Cerebellar nuclear complex (tissue), 1 donor: ENCODE results near the gene TH.
"Not testable (repeated sequence)": the region's sequence is repeated elsewhere in the genome, so short reads cannot be mapped to it uniquely, and the experiment has no call there.

Source experiments
- DNase-seq, 2 experiments: peaks; one replicate each; lab custom pipeline; 2025; lab: John Stamatoyannopoulos, UW

TH gene

DNA sequence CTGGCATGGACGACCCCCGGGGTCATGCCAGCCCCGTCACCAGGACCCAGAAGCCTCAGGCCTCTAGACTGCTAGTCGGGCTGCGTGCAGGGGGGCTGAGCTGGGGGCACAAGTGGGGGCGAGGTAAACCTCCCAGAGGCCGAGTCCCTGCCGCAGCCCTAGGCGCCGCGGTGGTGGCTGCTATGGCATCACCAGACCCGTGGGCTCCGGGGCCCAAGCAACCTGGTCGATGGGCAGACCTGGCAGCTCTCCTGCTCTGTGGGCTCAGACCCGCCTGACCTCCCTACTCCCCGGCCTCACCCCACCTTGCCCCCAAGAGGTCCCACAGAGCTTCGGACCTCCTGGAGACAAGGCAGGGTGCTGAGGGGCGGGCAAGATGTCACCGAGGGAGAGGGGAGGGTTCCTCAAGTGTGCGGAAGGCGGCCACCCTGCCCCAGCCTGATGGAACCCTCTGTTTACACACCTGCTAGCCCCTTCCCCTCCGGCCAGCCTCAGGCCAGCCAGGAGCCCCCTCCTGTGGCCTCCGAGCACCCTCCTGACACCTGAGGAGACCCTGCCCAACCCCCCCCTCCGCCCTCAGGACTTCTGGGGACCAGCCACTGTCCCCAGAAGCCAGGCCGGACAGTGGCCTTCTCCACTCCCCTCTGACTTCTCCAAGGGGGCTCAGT lies 41.8 kb downstream of the TH start:
- DNase-seq, result no peak

DNA sequence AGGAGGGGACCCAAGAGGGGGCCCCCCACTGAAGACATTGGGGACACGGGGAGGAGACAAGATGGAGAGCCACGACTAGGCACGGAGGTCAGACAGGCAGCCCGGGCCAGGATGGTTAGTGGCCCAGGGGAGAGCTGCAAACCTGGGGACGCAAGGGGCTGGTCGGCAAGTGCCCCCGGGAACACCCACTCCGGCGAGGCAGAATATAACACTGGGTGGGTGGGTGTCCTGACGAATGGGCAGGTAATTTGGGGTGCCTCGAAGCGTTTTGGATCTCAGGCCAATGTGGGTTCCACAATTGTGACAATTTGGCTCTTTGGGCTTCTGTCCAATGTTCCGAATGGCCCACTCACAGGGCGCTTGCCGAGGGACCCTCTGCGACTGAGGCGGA lies 42.3 kb downstream of the TH start:
- DNase-seq, result no peak

DNA sequence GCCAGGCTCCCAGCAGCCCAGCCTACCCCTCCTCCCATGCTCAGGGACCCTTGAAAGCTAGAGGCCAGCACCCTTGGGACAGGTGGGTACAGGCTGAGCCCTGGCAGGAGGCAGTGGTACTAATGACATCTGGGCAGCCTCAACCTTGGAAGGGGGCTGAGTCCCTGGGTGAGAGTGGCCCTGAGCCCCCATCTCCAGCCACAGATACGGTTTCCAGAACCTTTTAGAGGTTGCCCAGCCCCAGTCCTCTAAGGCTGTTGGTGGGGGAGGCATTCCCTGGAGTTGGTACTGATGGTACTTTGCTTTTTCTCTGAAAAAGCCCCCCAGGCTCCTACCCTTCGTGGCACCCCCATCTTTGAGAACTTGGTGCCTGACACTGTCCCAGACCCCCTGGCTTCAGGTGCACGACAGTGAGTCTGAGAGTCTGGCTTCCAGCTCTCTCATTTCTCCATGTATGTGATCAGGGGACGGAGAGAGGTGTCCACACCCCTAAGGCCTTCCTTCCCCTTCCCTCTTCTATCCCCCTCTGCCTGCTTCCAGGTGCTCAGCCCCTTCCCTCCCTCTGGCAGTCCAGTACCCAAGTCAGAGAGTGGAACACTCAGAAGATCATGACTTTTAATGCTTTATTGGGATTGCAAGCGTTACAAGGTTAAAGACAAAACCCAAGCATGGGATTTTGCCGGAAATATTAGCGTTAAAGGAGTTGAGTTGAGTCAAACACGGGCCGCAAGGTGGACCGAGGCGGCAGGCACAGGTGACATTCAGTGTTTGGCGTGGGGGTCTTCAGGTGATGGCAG lies 42.9 kb downstream of the TH start:
- DNase-seq, result no peak

DNA sequence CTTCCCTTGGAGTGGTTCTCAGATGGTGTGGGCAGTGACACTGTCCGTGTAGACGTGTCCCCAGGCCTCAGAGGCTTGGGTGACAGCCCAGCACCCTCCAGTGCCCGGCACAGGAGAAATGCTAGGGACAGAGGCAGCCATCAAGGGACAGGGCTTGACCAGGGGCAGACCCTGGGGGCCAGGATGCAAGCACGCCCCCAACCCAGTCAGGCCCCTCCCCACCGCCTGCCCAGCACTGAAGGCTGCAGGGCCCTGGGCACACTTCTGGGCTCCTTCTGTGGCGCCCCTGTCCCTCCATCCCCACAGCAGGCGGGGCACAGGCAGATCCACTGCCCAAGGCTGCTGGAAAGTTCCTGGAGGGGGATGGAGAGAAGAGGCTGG lies 43.5 kb downstream of the TH start:
- no peak for DNase-seq

DNA sequence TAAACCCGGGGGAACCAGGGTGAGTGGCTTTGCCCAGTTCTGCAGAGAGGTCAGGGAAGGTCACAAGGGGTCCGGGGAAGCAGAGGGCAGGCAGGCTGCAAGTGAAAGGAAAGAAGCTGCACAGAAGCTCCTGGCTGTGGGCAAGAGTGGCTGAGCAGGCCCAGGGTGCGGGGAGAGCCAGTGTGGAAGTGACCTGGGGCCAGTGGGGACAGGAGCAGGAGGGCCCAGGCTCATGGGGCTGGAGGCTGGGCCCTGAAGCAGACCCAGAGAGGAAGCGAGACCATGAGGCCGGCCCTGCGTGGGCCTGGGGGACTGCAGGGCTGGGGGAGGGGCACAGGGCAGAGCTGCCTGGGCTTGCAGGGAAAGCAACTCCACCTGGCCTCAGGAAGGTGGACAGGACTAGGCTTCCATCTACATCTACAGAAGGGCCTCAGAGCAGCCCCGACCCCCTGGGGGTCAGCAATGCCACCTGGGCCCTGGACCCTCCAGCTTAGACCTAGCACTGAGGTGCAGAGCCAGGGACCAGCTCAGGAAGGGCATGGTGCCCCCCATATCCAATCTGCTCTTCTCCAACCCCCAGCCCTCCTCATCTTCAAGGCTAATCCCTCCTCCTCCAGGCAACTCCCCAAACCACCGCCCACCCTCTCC lies 44.0 kb downstream of the TH start:
- no peak for DNase-seq

DNA sequence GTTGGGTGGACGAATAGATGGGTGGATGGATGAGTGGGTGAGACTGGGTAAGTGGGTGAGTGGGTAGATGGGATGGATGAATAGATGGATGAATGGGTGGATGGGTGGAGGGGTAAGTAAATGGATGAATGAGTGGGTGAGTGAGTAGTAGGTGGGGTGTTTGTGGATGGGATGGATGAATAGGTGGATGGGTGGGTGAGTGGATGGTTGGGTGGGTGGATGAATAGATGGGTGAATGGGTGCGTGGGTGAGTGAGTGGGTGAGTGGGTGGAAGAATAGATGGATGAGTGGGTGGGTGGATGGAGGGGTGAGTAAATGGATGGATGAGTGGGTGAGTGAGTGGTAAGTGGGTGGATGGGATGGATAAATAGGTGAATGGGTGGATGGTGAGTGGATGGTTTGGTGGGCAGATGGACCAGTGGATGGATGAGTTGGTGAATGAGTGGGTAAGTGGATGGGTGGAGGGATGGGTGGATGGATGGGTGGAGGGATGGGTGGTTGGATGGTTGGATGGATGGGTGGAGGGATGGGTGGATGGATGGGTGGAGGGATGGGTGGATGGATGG lies 45.0 kb downstream of the TH start:
- no peak for DNase-seq

DNA sequence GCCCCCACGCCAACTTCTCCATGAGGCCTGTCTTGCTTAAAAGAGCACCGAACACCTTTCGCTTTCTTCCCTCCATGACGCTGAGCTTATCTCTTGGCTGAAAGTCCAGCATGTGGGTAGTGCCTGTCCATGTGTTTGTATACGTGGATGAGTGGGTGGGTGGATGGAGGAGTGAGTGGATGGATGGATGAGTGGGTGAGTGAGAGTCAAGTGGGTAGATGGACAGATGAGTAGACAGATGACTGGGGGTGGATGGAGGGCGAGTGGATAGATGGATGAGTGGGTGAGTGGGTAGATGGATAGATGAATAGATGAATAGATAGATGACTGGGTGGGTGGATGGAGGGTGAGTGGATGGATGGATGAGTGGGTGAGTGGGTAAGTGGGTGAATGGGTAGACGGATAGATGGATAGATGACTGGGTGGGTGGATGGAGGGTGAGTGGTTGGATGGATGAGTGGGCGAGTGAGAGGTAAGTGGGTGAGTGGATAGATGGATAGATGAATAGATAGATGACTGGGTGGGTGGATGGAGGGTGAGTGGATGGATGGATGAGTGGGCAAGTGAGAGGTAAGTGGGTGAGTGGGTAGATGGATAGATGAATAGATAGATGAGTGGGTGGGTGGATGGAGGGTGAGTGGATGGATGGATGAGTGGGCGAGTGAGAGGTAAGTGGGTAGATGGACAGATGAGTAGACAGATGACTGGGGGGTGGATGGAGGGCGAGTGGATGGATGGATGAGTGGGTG lies 46.7 kb downstream of the TH start:
- DNase-seq, result not testable (repeated sequence)

DNA sequence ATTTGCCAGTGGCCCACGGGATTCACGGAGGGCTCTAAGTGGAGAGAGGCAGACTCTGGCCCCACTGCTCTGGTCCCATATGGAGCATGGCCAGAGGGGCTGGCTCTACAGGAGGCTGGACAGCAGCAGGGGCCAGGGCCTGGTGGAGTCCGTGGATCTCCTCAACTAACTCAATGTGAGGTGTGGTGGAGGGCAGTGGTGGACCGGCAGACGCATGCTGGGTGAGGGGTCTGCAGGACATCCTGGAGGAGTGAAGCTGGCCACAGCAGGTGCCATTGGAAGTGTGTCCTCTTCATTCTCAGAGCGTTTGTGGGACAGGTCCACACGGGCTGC lies 48.0 kb downstream of the TH start:
- DNase-seq, result no peak

DNA sequence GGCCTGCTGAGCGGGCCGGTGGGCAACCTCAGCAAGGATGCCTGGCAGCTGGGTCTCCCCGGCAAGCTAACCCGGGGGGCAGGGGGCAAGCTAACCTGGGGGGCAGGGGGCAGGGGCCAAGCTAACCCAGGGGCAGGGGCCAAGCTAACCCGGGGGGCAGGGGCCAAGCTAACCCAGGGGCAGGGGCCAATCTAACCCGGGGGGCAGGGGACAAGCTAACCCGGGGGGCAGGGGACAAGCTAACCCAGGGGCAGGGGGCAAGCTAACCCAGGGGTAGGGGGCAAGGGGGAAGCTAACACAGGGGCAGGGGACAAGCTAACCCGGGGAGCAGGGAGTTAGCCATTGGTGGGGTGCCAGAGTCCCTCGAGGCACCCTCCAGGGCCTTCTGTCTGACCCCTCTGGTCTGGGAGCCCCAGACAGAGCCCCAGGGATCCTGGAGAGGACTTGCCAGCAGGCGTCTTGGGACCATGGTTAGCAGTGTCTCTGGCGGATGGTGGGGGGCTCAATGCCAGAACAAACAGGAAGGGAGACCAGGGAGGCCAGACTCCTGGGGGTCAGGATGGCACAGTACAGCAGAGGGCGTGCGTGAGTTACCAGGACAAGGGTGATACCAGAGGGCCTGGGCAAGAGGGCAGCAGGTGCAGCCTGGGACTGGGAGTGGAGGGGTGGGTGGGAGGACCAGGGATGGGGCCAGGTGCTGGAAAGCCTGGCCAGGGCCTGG lies 48.5 kb downstream of the TH start:
- no peak for DNase-seq

DNA sequence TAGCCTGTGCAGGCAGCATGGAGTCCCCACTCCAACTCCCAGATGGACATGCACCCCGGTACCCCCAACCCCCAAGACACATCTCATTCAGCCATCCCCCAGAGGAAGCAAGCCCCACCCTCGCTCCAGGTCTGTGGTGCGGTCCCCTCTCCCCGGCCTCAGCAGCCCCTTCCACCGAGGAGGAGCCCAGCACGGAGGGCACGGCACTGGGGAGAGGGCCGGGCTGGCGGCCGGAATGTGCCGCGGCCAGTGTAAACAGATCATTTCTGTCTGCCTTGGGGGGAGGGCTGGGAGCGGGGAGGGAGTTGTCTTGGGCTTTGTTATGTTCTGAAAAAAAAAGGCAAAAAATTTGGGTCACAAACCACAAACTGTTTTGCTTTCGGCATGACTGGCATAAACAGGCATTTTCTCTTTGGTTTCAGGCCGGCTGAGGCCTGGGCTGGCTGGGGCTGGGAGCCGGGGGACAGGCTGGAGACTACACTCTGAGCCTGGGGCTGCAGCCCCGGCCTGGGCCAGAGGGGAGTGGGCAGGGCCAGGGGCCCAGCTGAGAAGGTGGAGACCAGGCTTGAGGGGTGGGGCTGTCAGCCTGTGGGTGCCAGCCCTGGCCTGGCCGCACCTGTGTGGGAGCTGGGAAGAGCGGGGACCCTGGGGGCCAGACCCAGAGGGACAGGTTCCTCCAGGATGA lies 49.3 kb downstream of the TH start:
- DNase-seq, result no peak

DNA sequence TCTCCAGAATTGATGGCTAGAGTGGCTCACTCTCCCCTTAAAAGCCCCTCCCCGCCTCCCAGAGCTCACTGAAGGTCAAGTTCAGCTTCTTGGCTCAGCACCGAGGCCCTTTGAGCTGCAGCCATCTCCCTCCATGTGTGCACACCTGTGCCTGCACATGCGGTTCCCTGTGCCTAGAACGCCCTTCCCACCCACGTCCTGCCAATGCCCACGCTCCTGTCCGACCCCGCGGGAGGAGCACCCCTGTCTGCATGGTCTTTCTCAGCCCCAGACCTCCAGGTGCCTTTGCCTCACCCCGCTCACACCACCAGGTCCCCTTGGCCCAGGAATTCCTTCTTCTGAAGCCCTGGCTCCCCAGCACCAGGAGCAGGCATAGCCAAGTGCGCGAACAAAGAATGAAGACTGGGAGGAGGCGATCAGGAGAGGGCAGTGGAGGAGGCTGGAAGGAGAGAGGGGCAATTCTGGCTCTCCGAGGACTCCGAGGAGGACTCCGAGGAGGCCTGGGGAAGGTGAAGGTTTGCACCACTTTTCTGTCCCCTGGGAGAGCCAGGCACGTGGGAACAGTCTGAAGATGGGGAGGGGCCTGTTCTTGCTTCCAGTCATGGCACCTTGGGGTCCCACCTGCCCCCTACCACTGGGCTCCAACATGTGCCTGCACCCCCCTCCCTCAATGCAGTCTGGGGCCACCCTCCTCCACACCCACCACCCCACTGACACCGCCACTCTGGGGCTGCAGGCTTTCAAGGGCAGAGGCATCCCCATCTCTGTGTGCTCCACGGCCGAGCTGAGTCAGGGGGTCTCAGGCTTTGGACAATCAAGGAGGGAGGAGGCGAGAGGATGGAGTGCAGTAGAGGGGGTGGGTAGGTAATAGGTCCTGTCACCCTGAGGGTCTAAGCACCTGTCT lies 50.1 kb downstream of the TH start:
- no peak for DNase-seq

DNA sequence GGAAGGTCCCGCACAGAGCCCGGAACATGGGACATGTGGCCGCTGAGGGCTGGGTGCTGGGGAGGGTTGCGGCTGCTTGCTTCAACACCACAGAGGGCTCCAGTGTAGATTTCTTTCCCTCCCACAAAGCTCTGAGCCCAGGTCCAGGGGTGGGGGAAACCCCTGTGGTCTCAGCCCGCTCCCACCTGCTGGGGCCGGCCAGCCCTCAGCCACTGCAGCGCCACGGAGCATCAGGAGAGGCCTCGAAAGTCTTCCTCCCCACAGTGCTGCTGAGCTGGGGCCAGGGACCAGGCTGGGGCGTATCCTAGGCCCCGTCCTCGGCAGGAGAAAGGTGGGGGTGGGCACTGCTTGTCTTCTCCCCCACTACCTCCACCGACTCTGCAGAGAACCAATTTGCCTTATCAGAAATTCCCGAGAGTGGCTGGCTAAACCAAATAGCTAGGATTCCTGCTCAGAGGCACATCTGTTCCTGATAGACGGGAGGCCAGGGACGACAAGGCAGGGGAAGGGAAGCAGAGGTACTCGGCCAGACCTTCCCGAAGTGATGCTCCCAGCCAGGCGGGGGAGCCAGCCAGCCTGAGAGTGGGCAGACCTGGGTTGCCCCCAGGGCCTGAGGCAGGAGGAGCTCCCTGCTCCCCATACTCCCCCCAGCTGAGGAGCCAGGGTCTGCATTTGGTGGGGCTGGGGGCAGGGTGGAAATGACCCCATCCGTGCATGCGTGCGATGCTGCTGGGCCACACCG lies 51.1 kb downstream of the TH start:
- no peak for DNase-seq

DNA sequence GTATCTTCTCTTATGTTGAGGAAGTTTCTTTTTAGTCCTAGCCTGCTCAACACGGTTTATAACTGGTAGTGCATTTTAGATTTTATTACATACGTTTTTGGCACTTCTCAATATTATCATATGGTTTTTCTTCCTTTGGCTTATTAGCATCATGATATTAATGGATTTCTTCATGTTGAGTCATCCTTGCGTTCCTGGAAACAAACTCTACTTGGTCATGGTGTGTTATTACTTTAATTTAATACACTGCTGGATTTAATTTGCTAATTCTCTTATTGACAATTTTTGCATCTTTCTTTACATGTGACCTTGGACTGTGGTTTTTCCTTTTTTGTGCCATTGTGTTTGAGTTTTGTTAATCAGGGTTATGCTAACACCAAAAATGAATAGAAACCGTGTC lies 52.9 kb downstream of the TH start:
- no peak for DNase-seq

DNA sequence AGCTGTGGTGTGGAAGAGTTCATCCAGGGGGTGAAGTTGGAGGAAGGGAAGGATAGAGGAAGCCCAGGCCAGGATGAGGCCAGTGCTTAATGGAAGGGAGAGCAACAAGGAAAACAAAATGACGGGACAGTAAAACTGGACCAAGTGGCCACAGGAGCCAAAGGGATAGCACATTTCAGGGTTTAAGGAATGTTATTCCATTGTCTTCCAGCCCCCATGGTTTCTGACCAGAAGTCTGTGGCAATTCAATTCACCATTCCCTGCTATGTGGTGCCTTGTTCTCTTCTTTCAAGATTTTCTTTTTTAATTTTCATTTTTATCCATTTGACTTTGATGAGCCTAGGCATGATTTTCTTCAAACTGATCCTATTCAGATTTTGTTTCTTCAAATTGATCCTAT lies 54.9 kb downstream of the TH start:
- DNase-seq, result no peak

DNA sequence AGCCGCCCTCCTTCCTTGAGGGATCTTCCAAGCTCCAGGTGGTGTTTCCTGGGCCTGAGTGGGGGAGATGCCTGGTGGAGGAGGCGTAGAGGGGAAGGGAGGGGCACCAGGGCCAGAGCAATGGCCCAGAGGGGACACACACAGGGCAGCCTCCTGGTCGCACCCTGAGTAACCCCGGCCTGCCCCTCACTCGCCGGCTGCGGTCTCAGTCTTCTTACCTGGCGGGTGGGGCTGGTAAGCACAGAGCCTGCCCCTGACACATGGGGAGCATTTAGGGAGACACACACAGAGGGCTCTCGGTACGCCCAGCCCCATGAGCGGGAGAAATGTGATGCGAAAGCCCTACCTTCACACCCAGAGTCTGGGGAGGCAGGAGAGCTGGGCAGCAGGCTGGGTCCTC lies 56.3 kb downstream of the TH start:
- DNase-seq, result no peak

DNA sequence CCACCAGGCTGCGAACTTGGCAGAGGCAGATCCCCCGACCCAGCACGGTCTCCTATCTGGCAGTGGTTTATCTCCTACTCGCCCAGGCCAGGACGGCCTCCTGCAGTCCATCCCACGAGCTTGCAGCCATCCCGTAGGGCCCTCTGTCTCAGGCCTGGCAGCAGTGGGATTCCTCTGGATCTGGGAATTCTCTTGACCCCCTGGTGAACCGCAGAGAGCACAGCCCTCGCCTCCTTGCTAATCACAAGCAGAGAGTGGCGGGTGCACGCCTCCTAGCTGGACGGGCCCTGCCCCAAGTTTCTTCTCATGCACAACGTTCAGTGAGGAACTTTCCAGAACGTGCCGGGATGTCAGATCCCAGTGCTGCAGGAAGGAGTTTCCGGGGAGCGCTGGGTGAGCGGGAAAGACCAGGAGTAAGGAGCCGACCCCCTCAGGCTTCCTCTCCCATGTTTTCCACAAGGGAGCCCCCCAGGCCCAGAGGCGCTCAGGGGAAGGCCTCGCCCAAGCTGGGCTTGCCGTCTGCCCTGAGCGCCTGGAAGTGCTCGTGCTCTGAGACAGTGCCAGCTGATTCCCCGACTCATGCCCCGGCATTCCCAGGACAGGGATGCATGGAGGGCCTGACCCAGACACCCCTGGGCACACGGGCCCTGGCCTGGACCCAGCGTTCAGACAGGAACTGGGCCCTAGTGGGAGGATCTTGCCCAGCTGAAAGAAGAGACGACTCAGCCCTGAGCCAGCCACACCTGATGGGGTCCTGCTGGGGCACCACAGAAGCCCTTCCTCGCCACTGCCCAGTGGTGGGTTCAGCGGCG lies 57.0 kb downstream of the TH start:
- DNase-seq, result no peak
